Fibroblast of lung (primary cell): ENCODE data around the gene XPR1.

Experiments
- CTCF ChIP-seq, 2 donors: IDR thresholded peaks in 1 of 2; conservative IDR thresholded peaks in 1 of 2; 1 replicate in 1 of 2; 2 replicates in 1 of 2; pipeline ENCODE4 v1.5.1; 2011 to 2012; ENCODE audit warnings: low read length in 2 of 2, control low read depth in 1 of 2, inconsistent platforms in 1 of 2, low read depth in 1 of 2, mild to moderate bottlenecking in 1 of 2
- EZH2 ChIP-seq: IDR thresholded peaks from 2 replicates; pipeline ENCODE4 v1.5.1; 2012; ENCODE audit warnings: low read length, control low read depth, mild to moderate bottlenecking; ENCODE audit errors: missing control alignments

- TF ChIP-seq CTCF (conservative IDR thresholded peaks at IDR 0.05 in 1 of 2, IDR thresholded peaks at IDR 0.05 in 1 of 2; ENCODE audit: low read depth in 1 of 2, low read length in 2 of 2): no peak
- no peak for TF ChIP-seq EZH2
These were observed 47.0 kb upstream of the XPR1 start for GRCh38 chr1:180584869-180585268.
